SU-DHL-6 (cell line): ENCODE data around the gene ATN1.

Experiments
- H2AFZ ChIP-seq: fragments of 200-600 bp; sonication (generic); 2 replicates; pipeline ENCODE4 v1.6.1; 2014; ENCODE audit warnings: low read depth, mild to moderate bottlenecking, moderate library complexity, mixed read lengths, antibody characterized with exemption, low read length; ENCODE audit not compliant: severe bottlenecking
- H3F3A ChIP-seq: fragments of 200-600 bp; shearing (Covaris generic); 2 replicates; pipeline ENCODE4 v1.6.0; 2016; ENCODE audit warnings: antibody characterized with exemption, mild to moderate bottlenecking; ENCODE audit not compliant: insufficient read depth
- H3K27ac ChIP-seq: fragments of 200-600 bp; sonication (generic); 2 replicates; pipeline ENCODE4 v1.5.1; 2016; ENCODE audit warnings: low read depth, mild to moderate bottlenecking, low read length, moderate library complexity, mixed read lengths
- H3K27me3 ChIP-seq: fragments of 200-600 bp; sonication (generic), shearing (Covaris generic); 2 replicates; pipeline ENCODE4 v1.6.0; 2014; ENCODE audit warnings: mild to moderate bottlenecking, low read length
- H3K36me3 ChIP-seq: fragments of 200-600 bp; sonication (generic); 2 replicates; pipeline ENCODE4 v1.6.1; 2014; ENCODE audit warnings: mild to moderate bottlenecking, low read length, mixed read lengths
- H3K4me2 ChIP-seq: fragments of 300-600, 200-600 bp; shearing (Covaris generic), sonication (generic); 2 replicates; pipeline ENCODE4 v1.6.0; 2014; ENCODE audit warnings: low read length, low read depth, mild to moderate bottlenecking; ENCODE audit not compliant: poor library complexity, severe bottlenecking
- H3K4me3 ChIP-seq: fragments of 200-600 bp; sonication (generic); 2 replicates; pipeline ENCODE4 v1.5.1; 2014; ENCODE audit warnings: antibody characterized with exemption, low read length, mild to moderate bottlenecking, mixed read lengths; ENCODE audit not compliant: insufficient read depth, poor library complexity, severe bottlenecking
- H3K79me2 ChIP-seq: fragments of 200-600 bp; sonication (generic); 2 replicates; pipeline ENCODE4 v1.6.1; 2014; ENCODE audit warnings: mild to moderate bottlenecking, low read length, moderate library complexity; ENCODE audit not compliant: insufficient read depth
- H3K9ac ChIP-seq: fragments of 200-600 bp; sonication (generic); 2 replicates; pipeline ENCODE4 v1.7.0; 2014; ENCODE audit warnings: mild to moderate bottlenecking, low read length
- H3K9me2 ChIP-seq: fragments of 200-600 bp; sonication (generic); replicated peaks from 2 replicates; pipeline ENCODE4 v1.6.1; 2014; ENCODE audit warnings: low read length; ENCODE audit not compliant: insufficient read depth
- H3K9me3 ChIP-seq: fragments of 200-600 bp; sonication (generic); 2 replicates; pipeline ENCODE4 v1.6.1; 2014; ENCODE audit warnings: low read length, mixed read lengths; ENCODE audit not compliant: insufficient read depth
- H4K20me1 ChIP-seq: fragments of 200-600 bp; sonication (generic); 2 replicates; pipeline ENCODE4 v1.6.1; 2014; ENCODE audit warnings: low read depth, mild to moderate bottlenecking, antibody characterized with exemption, low read length, moderate library complexity, mixed read lengths
- CTCF ChIP-seq: fragments of 200-600 bp; sonication (generic); IDR thresholded peaks from one replicate; pipeline ENCODE4 v1.5.1; 2017; ENCODE audit warnings: antibody characterized with exemption, mild to moderate bottlenecking, low read length, moderate library complexity; ENCODE audit not compliant: insufficient read depth, poor library complexity, severe bottlenecking
- EZH2phosphoT487 ChIP-seq: fragments of 200-600 bp; sonication (generic), shearing (Covaris generic); conservative IDR thresholded peaks from 2 replicates; pipeline ENCODE4 v1.6.1; 2018; ENCODE audit warnings: mild to moderate bottlenecking, antibody characterized with exemption, low read length, moderate library complexity, mixed read lengths

Gene ATN1

GRCh38 chr12:6957741-6958608 lies 30.2 kb downstream of the ATN1 start:
- Histone ChIP-seq H3K79me2 (no peaks in the 10 kb centered on the region), H3K27ac (no peak overlapping the region), H3F3A (no peaks in the 10 kb centered on the region), H3K9me3 (no peaks in the 10 kb centered on the region), H4K20me1 (no peaks in the 10 kb centered on the region), H3K4me2 (peak overlapping the region; percentile 61), H3K4me3 (peak overlapping the region; percentile 23), H3K9ac (peak overlapping the region; percentile 33), H3K27me3 (no peaks in the 10 kb centered on the region), H3K36me3 (no peaks in the 10 kb centered on the region), H2AFZ (no peak overlapping the region), H3K9me2 (no peaks in the 10 kb centered on the region)
- no peak for TF ChIP-seq EZH2phosphoT487
- TF ChIP-seq CTCF = no peak

- Histone ChIP-seq H3K79me2 (no peaks in the 10 kb centered on the region), H3K4me3 (peak overlapping the region; percentile 23)
- TF ChIP-seq EZH2phosphoT487 (no peak), CTCF (no peak)
Measured at GRCh38 chr12:6958609-6959057, 30.9 kb downstream of the ATN1 start.

GRCh38 chr12:6959058-6959804 lies 31.5 kb downstream of the ATN1 start:
- peak overlapping the region; percentile 30; the same call in 1 of the 2 replicates for H3K27ac ChIP-seq
- H3K36me3 ChIP-seq = no peaks in the 10 kb centered on the region
- peak overlapping the region; percentile 31 for H3K4me3 ChIP-seq
- H3K27me3 ChIP-seq = no peaks in the 10 kb centered on the region
- no peaks in the 10 kb centered on the region for H3K79me2 ChIP-seq
- peak overlapping the region; percentile 33 for H3K9ac ChIP-seq
- peaks cover 2% of the 10 kb centered on the region; the same call in 1 of the 2 replicates for H3F3A ChIP-seq
- no peaks in the 10 kb centered on the region for H3K9me2 ChIP-seq
- TF ChIP-seq EZH2phosphoT487 (no peak), CTCF (no peak)
- no peak overlapping the region for H2AFZ ChIP-seq
- H3K4me2 ChIP-seq = peak overlapping the region; percentile 61
- H3K9me3 ChIP-seq = no peaks in the 10 kb centered on the region
- no peaks in the 10 kb centered on the region for H4K20me1 ChIP-seq

More at GRCh38 chr12:6958609-6959057, 30.9 kb downstream of the ATN1 start:
- Histone ChIP-seq H3K9me3 (no peaks in the 10 kb centered on the region), H4K20me1 (no peaks in the 10 kb centered on the region), H3K27me3 (no peaks in the 10 kb centered on the region), H3F3A (no peaks in the 10 kb centered on the region), H3K9me2 (no peaks in the 10 kb centered on the region), H2AFZ (no peak overlapping the region), H3K9ac (peak overlapping the region; percentile 33), H3K4me2 (peak overlapping the region; percentile 61), H3K36me3 (no peaks in the 10 kb centered on the region), H3K27ac (0 out of 2 replicates have a peak overlapping the region, but pooled peaks have one; percentile 19)
